Panc1 (cell line): ENCODE results near the gene TMEM201. TPM values are rescaled to one million over a fixed set of nuclear protein-coding genes. Genes with fewer than 3 reads are reported as not detected.

Experiments
- ATAC-seq: fragments of 200-7000 bp; cut with Tn5 transposase; 2 replicates; pipeline ENCODE4 v1.9.1; 2020; ENCODE audit warnings: mild to moderate bottlenecking, moderate library complexity
- BruUV-seq: library from RNA; stranded (reverse); fragments of 400-500 nt; replicated peaks from 2 replicates; lab custom pipeline; 2021; lab: Mats Ljungman, UMichigan
- CTCF ChIA-PET: fragments of 300-600 bp; sonication (Branson Sonifier 250); formaldehyde crosslinking; loops from one replicate; lab custom pipeline; 2022; ENCODE audit warnings: antibody characterized with exemption; lab: Charles Lee
- POLR2A ChIA-PET: fragments of 300-600 bp; sonication (Branson Sonifier 250); formaldehyde crosslinking; loops from one replicate; lab custom pipeline; 2022; ENCODE audit warnings: antibody characterized with exemption; lab: Charles Lee
- DNase-seq: peaks from one replicate; pipeline ENCODE4 v3.0.0-alpha.2; 2010; ENCODE audit warnings: low read depth, low spot score
- H3K27ac ChIP-seq: 2 replicates; pipeline ENCODE4 v1.5.1; 2011; ENCODE audit warnings: mild to moderate bottlenecking, low read length, inconsistent platforms
- H3K27me3 ChIP-seq: fragments of 200-500 bp; sonication (Bioruptor generic); 2 replicates; pipeline ENCODE4 v1.6.0; 2014; ENCODE audit warnings: low read length, inconsistent platforms; ENCODE audit not compliant: control insufficient read depth, insufficient read depth
- H3K36me3 ChIP-seq: fragments of 200-500 bp; sonication (Bioruptor generic); 2 replicates; pipeline ENCODE4 v1.5.1; 2014; ENCODE audit warnings: inconsistent platforms, mild to moderate bottlenecking, low read length, moderate library complexity; ENCODE audit not compliant: control insufficient read depth, insufficient read depth
- H3K4me1 ChIP-seq: 2 replicates; pipeline ENCODE4 v1.5.1; 2011; ENCODE audit warnings: inconsistent platforms, mild to moderate bottlenecking, low read length, moderate library complexity; ENCODE audit not compliant: control insufficient read depth, insufficient read depth
- H3K4me3 ChIP-seq, 2 experiments: 2 replicates each; pipeline ENCODE4 v1.5.1; 2011 to 2012; ENCODE audit warnings: low read depth in 2 of 2, low read length in 2 of 2, mild to moderate bottlenecking in 2 of 2, inconsistent platforms in 1 of 2, moderate library complexity in 1 of 2
- H3K9me3 ChIP-seq: fragments of 200-500 bp; sonication (Bioruptor generic); 2 replicates; pipeline ENCODE4 v1.5.1; 2014; ENCODE audit warnings: low read depth, mild to moderate bottlenecking, inconsistent platforms, low read length, moderate library complexity; ENCODE audit not compliant: control insufficient read depth, insufficient read depth
- CTCF ChIP-seq: fragments of 450-650 bp; IDR thresholded peaks from 2 replicates; pipeline ENCODE4 v1.5.1; 2017; ENCODE audit warnings: mild to moderate bottlenecking
- POLR2AphosphoS5 ChIP-seq: IDR thresholded peaks from 2 replicates; pipeline ENCODE4 v1.6.1; 2012; ENCODE audit warnings: mild to moderate bottlenecking, low read depth, low read length, moderate library complexity
- REST ChIP-seq, 2 experiments: IDR thresholded peaks; 2 replicates each; pipeline ENCODE4 v1.6.1; 2011 to 2012; ENCODE audit warnings: low read depth in 2 of 2, control low read depth in 1 of 2, low read length in 1 of 2, mild to moderate bottlenecking in 1 of 2, moderate library complexity in 1 of 2; ENCODE audit not compliant: insufficient read depth in 1 of 2
- SIN3A ChIP-seq: IDR thresholded peaks from 2 replicates; pipeline ENCODE4 v1.6.1; 2012; ENCODE audit warnings: low read depth, mild to moderate bottlenecking, low read length, moderate library complexity, borderline replicate concordance; ENCODE audit not compliant: insufficient read depth
- TCF7L2 ChIP-seq: IDR thresholded peaks from 2 replicates; pipeline ENCODE4 v1.6.1; 2011; ENCODE audit warnings: mild to moderate bottlenecking, low read depth, low read length, inconsistent platforms
- in situ Hi-C: cut with HindIII; loops from 2 replicates; pipeline ENCODE4 v1.10.0; 2016; ENCODE audit warnings: low sequenced_read_pairs, low pct_unique_long_range_greater_than_20kb
- intact Hi-C: fragments of 100-400 bp; cut with micrococcal nuclease; formaldehyde crosslinking; loops from one replicate; pipeline ENCODE4 v1.10.0; 2022; ENCODE audit not compliant: unreplicated experiment
- total RNA-seq: library from RNA; stranded (reverse); gene quantifications from one replicate; pipeline ENCODE4 v1.2.1, GENCODE V29; 2021; ENCODE audit not compliant: unreplicated experiment

Gene TMEM201
- total RNA-seq, 1 experiment from 2014 or later: 26.5 TPM

- Histone ChIP-seq H3K4me1 (no peaks in the 10 kb centered on the region), H3K27me3 (no peaks in the 10 kb centered on the region), H3K4me3 (no peak overlapping the region), H3K27ac (no peak overlapping the region), H3K9me3 (no peaks in the 10 kb centered on the region), H3K36me3 (no peaks in the 10 kb centered on the region)
- ChIA-PET CTCF (no interaction called here), POLR2A (no interaction called here)
- no peak for TF ChIP-seq TCF7L2
- no peak for TF ChIP-seq CTCF
- TF ChIP-seq SIN3A: no peak
- no peak for TF ChIP-seq POLR2AphosphoS5
- TF ChIP-seq REST (IDR thresholded peaks at IDR 0.05; ENCODE audit: insufficient read depth in 1 of 2, low read depth in 2 of 2, low read length in 1 of 2): no peak
- DNase-seq (no peak), ATAC-seq (no peak)
- in situ Hi-C loops: no loop called here
- intact Hi-C loops: no loop called here
- BruUV-seq: no TSS peak
Measured at GRCh38 chr1:9555942-9556341, 32.8 kb upstream of the TMEM201 start.

- no peaks in the 10 kb centered on the region for H3K36me3 ChIP-seq
- H3K9me3 ChIP-seq: no peaks in the 10 kb centered on the region
- H3K4me3 ChIP-seq: no peak overlapping the region
- intact Hi-C loops: no loop called here
- no peaks in the 10 kb centered on the region for H3K27me3 ChIP-seq
- no peak for DNase-seq
- no peak for TF ChIP-seq CTCF
- no peak for TF ChIP-seq SIN3A
- TF ChIP-seq REST (IDR thresholded peaks at IDR 0.05; ENCODE audit: insufficient read depth in 1 of 2, low read depth in 2 of 2, low read length in 1 of 2): no peak
- TF ChIP-seq POLR2AphosphoS5: no peak
- no peak for TF ChIP-seq TCF7L2
- in situ Hi-C loops: no loop called here
- H3K27ac ChIP-seq: no peak overlapping the region
- no TSS peak for BruUV-seq
- POLR2A ChIA-PET: no interaction called here
- ATAC-seq: no peak
- no peaks in the 10 kb centered on the region for H3K4me1 ChIP-seq
- CTCF ChIA-PET: no interaction called here
Measured at GRCh38 chr1:9557624-9558023, 31.1 kb upstream of the TMEM201 start.
